NCI-H524 (cell line): ENCODE results near the gene ZNF433.
"Not testable (repeated sequence)": the region's sequence is repeated elsewhere in the genome, so short reads cannot be mapped to it uniquely, and the experiment has no call there.

ENCODE experiments used
- DNase-seq, 2 experiments: peaks; one replicate each; lab custom pipeline; 2025; lab: John Stamatoyannopoulos, UW

ZNF433 gene

GRCh38 chr19:12035220-12036172 is at the start of gene ZNF433:
Gene ZNF433, minus strand, starts transcription at chr19:12035679. Its CDS starts 140 bp downstream, at chr19:12035539.
- DNase-seq, result peak in 1 of 2 experiments; percentile 17

DNA sequence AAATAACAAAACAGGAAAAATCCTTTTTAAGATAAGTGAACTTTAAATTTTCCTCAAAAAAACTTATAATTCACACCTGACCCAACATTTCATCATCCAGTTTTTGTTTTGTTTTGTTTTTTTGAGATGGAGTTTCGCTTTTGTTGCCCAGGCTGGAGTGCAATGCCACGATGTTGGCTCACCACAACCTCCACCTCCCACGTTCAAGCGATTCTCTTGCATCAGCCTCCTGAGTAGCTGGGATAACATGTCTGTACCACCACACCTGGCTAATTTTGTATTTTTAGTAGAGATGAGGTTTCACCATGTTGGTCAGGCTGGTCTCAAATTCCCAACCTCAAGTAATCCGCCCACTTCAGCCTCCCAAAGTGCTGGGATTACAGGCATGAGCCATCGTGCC is 47.9 kb upstream of the ZNF433 start:
- DNase-seq, result not testable (repeated sequence)

DNA sequence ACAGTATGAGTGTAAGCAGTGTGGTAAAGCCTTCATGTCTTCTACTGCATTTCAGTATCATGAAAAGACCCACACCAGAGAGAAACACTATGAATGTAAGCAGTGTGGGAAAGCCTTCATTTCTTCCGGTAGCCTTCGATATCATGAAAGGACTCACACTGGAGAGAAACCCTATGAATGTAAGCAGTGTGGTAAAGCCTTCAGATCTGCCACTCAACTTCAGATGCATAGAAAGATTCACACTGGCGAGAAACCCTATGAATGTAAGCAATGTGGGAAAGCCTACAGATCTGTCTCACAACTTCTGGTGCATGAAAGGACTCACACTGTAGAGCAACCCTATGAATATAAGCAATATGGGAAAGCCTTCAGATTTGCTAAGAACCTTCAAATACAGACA is 41.9 kb upstream of the ZNF433 start:
- no peak for DNase-seq

DNA sequence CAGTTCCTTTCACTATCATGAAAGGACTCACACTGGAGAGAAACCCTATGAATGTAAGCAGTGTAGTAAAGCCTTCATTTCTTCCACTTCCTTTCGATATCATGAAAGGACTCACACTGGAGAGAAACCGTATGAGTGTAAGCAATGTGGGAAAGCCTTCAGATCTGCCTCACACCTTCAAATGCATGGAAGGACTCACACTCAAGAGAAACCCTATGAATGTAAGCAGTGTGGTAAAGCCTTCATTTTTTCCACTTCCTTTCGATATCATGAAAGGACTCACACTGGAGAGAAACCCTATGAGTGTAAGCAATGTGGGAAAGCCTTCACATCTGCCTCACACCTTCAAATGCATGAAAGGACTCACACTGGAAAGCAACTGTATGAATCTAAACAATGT is 40.9 kb upstream of the ZNF433 start:
- not testable (repeated sequence) for DNase-seq

DNA sequence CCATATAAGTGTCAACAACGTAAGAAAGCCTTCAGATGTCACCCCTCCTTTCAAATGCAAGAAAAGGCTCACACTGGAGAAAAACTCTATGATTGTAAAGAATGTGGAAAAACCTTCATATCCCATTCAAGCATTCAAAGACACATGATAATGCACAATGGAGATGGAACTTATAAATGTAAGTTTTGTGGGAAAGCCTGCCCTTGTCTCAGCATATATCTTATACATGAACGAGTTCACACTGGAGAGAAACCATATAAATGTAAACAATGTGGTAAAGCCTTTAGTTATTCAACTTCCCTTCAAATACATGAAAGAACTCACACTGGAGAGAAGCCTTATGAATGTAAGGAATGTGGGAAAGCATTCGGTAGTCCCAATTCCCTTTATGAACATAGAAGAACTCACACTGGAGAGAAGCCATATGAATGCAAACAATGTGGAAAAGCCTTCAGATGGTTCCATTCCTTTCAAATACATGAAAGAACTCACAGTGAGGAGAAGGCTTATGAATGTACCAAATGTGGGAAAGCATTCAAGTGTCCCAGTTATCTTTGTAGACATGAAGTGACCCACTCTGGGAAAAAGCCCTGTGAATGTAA is 40.2 kb upstream of the ZNF433 start:
- DNase-seq, result no peak

- peak; percentile 50 to 73 for DNase-seq
Measured at GRCh38 chr19:12064590-12065538, 29.4 kb upstream of the ZNF433 start, which contains the start of gene ZNF844. Gene ZNF844, plus strand, starts transcription at chr19:12064731. Its CDS starts 143 bp downstream, at chr19:12064874.

DNA sequence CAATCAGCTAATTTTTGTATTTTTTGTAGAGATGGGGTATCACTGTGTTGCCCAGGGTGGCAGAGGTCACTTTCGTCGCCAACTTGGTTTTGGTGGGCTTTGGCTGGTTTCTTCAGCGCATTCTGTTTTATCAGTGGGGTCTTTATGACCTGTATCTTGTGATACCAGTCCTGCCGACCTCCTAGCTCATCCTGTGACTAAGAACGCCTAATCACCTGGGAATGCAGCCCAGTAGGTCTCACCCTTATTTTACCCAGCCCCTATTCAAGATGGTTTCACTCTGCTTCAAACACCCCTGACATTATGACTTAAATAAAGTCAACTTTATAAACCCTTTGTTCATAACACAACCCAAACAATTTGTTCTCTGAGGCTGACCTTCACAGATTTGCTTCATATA is 20.3 kb upstream of the ZNF433 start:
- DNase-seq, result no peak

- peak; percentile 92 to 96 for DNase-seq
Measured at GRCh38 chr19:12052497-12053169, 17.2 kb upstream of the ZNF433 start, which contains the start of gene ZNF878. Gene ZNF878, minus strand, starts transcription at chr19:12052961. Its CDS starts 160 bp downstream, at chr19:12052801.

DNA sequence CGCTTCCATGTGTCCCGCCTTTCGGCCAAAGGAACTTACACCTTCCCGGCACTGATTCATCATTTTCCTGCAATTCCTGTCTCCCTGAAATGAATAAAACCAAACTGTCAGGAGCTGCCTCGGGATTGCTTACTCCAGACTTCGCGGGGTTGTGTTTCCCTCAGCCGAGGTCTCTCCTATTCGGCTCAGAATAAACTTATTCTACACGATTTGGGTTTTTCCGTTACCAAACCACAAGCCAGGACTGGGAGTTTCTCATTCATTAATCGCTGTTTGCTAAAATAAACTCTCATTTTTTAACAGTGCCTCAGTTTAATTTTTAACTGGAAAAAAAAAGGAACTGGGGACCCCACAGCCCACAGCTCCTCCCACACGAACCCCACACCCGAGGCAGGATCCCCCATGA is 16.6 kb upstream of the ZNF433 start:
- DNase-seq, result peak in 1 of 2 experiments; percentile 35

DNA sequence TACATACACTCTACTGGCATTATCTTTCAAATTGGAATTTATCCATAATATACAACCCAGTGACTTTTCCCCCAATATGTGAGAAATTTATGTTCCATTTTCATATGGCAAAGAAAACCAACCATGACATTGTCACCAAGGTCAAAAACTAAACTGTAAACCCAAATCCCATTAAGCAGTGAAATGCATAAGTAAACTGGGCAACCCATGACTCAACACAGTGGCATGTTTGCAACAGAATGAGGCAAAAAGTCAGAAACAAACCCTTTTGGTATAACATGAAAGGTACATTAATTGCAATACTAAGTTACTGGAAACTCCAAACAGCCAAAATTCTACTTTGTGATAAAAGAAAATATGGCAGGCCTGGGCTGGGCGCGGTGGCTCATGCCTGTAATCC is 12.4 kb upstream of the ZNF433 start:
- DNase-seq, result no peak

- DNase-seq, result no peak
Measured at GRCh38 chr19:12043752-12044422, 8.4 kb upstream of the ZNF433 start.

- no peak for DNase-seq
Measured at GRCh38 chr19:12042893-12043292, 7.4 kb upstream of the ZNF433 start.

- no peak for DNase-seq
Measured at GRCh38 chr19:12034620-12035019, 859 bp downstream of the ZNF433 start.

- DNase-seq, result no peak
Measured at GRCh38 chr19:12034198-12034597, 1.3 kb downstream of the ZNF433 start.

DNA sequence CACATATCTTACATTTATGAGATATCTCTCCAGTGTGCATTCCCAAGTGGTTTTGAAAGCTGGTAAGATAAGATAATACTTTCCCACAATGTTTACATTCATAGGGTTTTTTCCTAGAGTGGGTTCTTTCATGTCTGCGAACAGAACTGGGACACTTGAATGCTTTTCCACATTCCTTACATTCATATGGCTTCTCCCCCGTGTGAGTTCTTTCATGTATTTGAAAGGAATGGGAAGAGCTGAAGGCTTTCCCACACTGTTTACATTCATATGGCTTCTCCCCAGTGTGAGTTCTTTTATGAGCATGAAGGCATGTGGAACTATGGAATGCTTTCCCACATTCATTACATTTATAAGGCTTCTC is 19.7 kb downstream of the ZNF433 start:
- DNase-seq, result no peak

- no peak for DNase-seq
Measured at GRCh38 chr19:12015015-12015752, 20.3 kb downstream of the ZNF433 start.

GRCh38 chr19:12000152-12000981 is 35.1 kb downstream of the ZNF433 start:
- no peak for DNase-seq

GRCh38 chr19:11995174-11995573 is 40.3 kb downstream of the ZNF433 start:
- no peak for DNase-seq

- DNase-seq, result not testable (repeated sequence)
Measured at GRCh38 chr19:11991921-11992320, 43.6 kb downstream of the ZNF433 start.
